ENCODE data around the gene PCDHA1. TPM values are rescaled to one million over a fixed set of nuclear protein-coding genes. Genes with fewer than 3 reads are reported as not detected.

Gene PCDHA1
- total and polyA plus RNA-seq, 2 donors (not counting 3 experiments of a cell fraction or from before 2014, with no cell fraction given): 0.04 TPM; not detected in 1

GRCh38 chr5:140965905-140966292, 180.0 kb downstream of the PCDHA1 start:
- H4K20me1 ChIP-seq (replicated peaks; ENCODE audit: control insufficient read depth, extremely low read depth, insufficient read depth, low read length): no peaks in the 10 kb centered on the region
- peaks cover 4% of the 10 kb centered on the region for H3K4me1 ChIP-seq (ENCODE audit: control insufficient read depth, extremely low read depth, insufficient read depth, low read length)
- H3K4me2 ChIP-seq (ENCODE audit: insufficient read depth, low read length): peak overlapping the region; percentile 64
- no peaks in the 10 kb centered on the region for H3K9me3 ChIP-seq (replicated peaks; ENCODE audit: control insufficient read depth, insufficient read depth, low read length)
- TF ChIP-seq MYC (IDR thresholded peaks at IDR 0.05; ENCODE audit: low read depth, low read length): no peak
- no peak for TF ChIP-seq EZH2 (IDR thresholded peaks at IDR 0.05; ENCODE audit: borderline replicate concordance, low read depth, low read length, severe bottlenecking)
- no peak for TF ChIP-seq GATA2 (IDR thresholded peaks at IDR 0.05; ENCODE audit: insufficient read depth, insufficient read length, low read depth, low read length)
- TF ChIP-seq POLR2A (IDR thresholded peaks at IDR 0.05; ENCODE audit: low read depth, low read length): no peak
- TF ChIP-seq MAX (IDR thresholded peaks at IDR 0.05; ENCODE audit: insufficient read depth, insufficient read length): no peak
- TF ChIP-seq JUN (IDR thresholded peaks at IDR 0.05; ENCODE audit: borderline replicate concordance, insufficient read depth, insufficient read length, low read depth): no peak
- TF ChIP-seq FOS (IDR thresholded peaks at IDR 0.05; ENCODE audit: borderline replicate concordance, insufficient read depth, low read length): no peak
- no peak for TF ChIP-seq CTCF (IDR thresholded peaks at IDR 0.05; ENCODE audit: extremely low read depth in 1 of 2, insufficient read depth in 1 of 2, low read depth in 1 of 2, low read length in 2 of 2)
- TF ChIP-seq POLR2AphosphoS5 (IDR thresholded peaks at IDR 0.05; ENCODE audit: insufficient read depth, low read depth, low read length): no peak
- intact Hi-C loops (cut with micrococcal nuclease) (loop anchor here (5.0 kb wide), 1 partner anchor 76 kb away; no protein-coding TSS in a partner anchor), dilution Hi-C loops (cut with MboI; ENCODE audit: extremely low pct_ligation_motif_present, low sequenced_read_pairs) (no loop called here)
- no peak for FAIRE-seq
- H3K27ac ChIP-seq (ENCODE audit: insufficient read depth, low read depth, low read length): no peak overlapping the region
- no peak overlapping the region for H3K9ac ChIP-seq (replicated peaks; ENCODE audit: extremely low read depth, insufficient read depth, low read length)
- H3K27me3 ChIP-seq (ENCODE audit: control insufficient read depth in 2 of 2, insufficient read depth in 2 of 2, low read length in 2 of 2): peaks cover 10 to 19% of the 10 kb centered on the region in 2 experiments
- no peaks in the 10 kb centered on the region for H3K36me3 ChIP-seq (ENCODE audit: control insufficient read depth in 2 of 2, extremely low read depth in 1 of 2, insufficient read depth in 2 of 2, low read length in 2 of 2)
- peak overlapping the region in 2 of 3 experiments; percentile 54 to 61 for H3K4me3 ChIP-seq (replicated peaks in 1 of 3; ENCODE audit: insufficient read depth in 1 of 3, low read depth in 1 of 3, low read length in 3 of 3)
- no peaks in the 10 kb centered on the region for H3K79me2 ChIP-seq (ENCODE audit: control insufficient read depth, insufficient read depth, low read length)
- DNase-seq (ENCODE audit: low read depth, low spot score): no peak
- POLR2A ChIA-PET: no interaction called here
- CTCF ChIA-PET: interaction anchor here (1.3 kb wide), 1 partner anchor 8 kb away, joined by 4 read pairs; no protein-coding TSS in a partner anchor
- BruUV-seq (replicated peaks): no TSS peak
- no peaks in the 10 kb centered on the region for H3K9me1 ChIP-seq (replicated peaks; ENCODE audit: control insufficient read depth, extremely low read depth, insufficient read depth, low read length)
- peak overlapping the region; percentile 88 for H2AFZ ChIP-seq (ENCODE audit: low read depth, low read length)
